H7 (cell line): Measurements from ENCODE around the gene SAMD8. TPM values are rescaled to one million over a fixed set of nuclear protein-coding genes. Genes with fewer than 3 reads are reported as not detected.
"Not testable (repeated sequence)": the region's sequence is repeated elsewhere in the genome, so short reads cannot be mapped to it uniquely, and the experiment has no call there.

Experiments used
- DNase-seq: peaks from one replicate; pipeline ENCODE4 v3.0.0; 2012
- H3K27me3 ChIP-seq: 2 replicates; pipeline ENCODE4 v1.6.0; 2011; ENCODE audit warnings: mild to moderate bottlenecking, low read length; ENCODE audit not compliant: control insufficient read depth, insufficient read depth
- H3K36me3 ChIP-seq: replicated peaks from 2 replicates; pipeline ENCODE4 v1.5.1; 2011; ENCODE audit warnings: low read length; ENCODE audit not compliant: control insufficient read depth, insufficient read depth
- H3K4me3 ChIP-seq: 2 replicates; pipeline ENCODE4 v1.5.1; 2011; ENCODE audit warnings: low read depth, mild to moderate bottlenecking, control low read depth, low read length, moderate library complexity; ENCODE audit not compliant: insufficient read depth
- total RNA-seq: library from RNA; depleted of rRNA; stranded (reverse); fragments of >200 nt; shearing (Covaris generic); gene quantifications from 2 replicates; pipeline ENCODE4 v1.2.3, GENCODE V29; 2014

SAMD8 gene
- total RNA-seq, 1 experiment from 2014 or later, result 13.2 TPM

DNA sequence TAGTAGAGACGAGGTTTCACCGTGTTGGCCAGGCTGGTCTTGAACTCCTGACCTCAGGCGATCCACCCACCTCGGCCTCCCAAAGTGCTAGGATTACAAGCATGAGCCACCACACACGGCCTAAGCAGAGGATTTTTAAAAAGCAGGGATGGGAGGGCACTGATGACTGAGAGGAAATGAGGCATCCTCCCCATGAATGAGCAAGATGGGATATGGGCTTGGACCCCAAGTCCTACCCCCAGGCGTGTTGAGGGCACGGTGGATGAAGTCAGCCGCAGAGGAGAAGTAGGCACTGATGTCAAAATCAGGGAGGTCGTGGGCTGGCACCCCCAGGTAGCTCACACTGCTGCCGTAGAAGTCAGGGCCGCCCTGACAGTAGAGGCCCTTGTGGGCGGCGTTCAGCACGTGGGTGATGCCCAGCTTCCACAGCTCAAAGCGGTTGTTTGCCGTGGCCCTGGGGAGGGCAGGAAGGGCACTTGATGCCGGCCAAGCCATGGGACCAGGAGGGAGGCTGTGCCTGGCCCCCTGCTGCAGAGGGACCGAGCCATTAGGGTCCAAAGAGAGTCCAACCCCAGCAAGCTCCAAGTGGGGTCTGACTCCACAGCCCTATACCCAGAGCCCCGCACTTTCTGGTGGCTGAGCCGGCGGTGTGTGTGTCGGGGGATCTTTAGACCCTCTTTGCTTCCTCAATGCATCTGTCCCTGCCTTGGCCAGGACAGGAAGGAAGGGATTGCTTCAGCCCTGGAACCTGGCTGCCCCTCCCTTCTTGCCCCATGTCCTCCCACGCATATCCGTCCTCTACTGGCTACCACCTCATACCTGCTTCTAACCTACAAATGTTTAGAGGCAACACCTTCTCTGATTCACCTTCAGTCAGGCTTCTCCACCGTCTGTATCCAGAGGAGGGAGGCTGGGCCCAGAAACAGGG, 3.4 kb upstream of the SAMD8 start:
- no peak overlapping the region for H3K4me3 ChIP-seq
- DNase-seq, result peak; percentile 29
- no peaks in the 10 kb centered on the region for H3K27me3 ChIP-seq
- no peaks in the 10 kb centered on the region for H3K36me3 ChIP-seq

DNA sequence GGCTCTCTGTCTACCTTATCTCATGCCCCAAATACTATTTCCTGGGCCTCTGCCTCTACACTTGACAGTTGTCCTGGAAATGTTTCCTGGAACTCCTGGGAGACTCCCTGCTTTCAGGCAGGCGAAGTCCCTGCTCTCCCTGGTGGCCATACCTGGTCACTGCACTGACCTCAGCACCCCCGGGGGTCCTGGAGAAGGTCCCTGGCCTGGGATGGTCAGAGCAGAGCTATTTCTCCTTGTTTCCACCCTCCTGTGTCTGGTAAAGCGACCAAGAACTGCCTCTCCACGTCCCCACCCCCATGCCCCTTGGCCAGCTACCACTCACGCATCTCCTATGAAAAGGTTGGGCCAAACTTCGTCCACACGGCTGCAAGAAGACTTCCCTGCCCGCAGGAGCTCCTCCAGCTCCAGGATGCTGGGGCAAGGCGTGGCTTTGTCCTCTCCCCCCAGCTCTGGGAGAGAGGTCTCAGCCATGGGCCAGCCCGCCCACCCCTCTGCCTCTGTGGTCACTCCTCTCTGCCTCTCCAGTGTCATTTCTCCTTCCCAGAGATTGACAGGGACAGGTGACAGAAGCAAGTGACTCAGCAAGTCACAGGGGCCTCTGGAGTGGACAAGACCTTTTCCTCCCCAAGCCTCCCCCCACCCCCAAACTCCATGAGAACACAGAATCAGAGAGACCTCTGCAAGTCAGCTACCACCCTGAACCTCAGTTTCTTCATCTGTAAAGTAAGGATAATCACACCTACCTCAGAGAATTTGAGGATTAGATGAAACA, 2.6 kb upstream of the SAMD8 start:
- Histone ChIP-seq H3K4me3 (no peak overlapping the region), H3K36me3 (no peaks in the 10 kb centered on the region), H3K27me3 (no peaks in the 10 kb centered on the region)
- peak; percentile 92 for DNase-seq

DNA sequence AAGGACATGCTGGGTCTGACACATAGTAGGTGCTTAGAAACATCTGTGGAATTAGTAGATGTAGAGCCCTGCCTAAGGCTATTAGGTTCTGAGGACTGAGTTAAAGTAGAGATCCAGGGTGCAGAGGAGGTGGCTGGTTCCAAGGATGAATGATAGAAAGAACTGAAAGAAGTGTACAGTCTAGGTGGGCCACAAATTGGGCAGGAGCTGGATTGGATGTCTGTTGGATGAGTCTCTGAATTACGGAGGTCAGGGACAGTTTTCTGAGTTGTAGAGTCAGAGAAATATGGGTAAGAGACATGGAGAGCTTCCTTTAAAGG, 2.0 kb upstream of the SAMD8 start:
- Histone ChIP-seq H3K36me3 (no peaks in the 10 kb centered on the region), H3K27me3 (no peaks in the 10 kb centered on the region)
- DNase-seq, result no peak

DNA sequence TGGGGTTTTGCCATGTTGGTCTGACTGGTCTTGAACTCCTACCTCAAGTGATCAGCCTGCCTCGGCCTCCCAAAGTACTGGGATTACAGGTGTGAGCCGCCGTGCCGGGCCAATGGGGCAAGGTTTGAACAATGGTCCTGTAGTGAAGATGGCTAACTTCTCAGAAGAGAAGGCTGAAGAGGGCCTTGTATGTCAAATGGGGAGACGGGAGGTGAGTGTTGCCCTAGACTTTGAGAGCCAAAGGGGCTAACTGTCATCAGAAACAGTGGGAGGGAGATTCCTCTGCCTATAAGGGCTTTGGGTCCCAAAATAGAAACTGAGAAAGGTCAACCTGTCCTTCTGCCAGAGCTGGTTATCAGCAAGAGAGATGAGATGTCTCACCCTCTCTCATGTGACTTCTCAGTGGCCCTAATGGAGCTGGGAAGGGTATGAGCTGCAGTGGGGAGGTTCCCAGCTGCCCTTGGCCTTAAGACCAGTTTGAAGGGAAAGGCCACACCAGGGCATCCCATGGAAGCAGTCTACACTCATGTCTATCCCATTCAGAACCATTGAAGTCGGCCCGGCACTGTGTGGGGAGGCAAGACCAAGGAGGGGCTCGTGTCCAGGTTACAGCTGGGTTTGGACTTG, 1.3 kb upstream of the SAMD8 start:
- Histone ChIP-seq H3K36me3 (no peaks in the 10 kb centered on the region), H3K27me3 (no peaks in the 10 kb centered on the region), H3K4me3 (no peak overlapping the region)
- peak; percentile 17 for DNase-seq

More for the DNA sequence above, 2.0 kb upstream of the SAMD8 start:
- H3K4me3 ChIP-seq, result no peak overlapping the region

DNA sequence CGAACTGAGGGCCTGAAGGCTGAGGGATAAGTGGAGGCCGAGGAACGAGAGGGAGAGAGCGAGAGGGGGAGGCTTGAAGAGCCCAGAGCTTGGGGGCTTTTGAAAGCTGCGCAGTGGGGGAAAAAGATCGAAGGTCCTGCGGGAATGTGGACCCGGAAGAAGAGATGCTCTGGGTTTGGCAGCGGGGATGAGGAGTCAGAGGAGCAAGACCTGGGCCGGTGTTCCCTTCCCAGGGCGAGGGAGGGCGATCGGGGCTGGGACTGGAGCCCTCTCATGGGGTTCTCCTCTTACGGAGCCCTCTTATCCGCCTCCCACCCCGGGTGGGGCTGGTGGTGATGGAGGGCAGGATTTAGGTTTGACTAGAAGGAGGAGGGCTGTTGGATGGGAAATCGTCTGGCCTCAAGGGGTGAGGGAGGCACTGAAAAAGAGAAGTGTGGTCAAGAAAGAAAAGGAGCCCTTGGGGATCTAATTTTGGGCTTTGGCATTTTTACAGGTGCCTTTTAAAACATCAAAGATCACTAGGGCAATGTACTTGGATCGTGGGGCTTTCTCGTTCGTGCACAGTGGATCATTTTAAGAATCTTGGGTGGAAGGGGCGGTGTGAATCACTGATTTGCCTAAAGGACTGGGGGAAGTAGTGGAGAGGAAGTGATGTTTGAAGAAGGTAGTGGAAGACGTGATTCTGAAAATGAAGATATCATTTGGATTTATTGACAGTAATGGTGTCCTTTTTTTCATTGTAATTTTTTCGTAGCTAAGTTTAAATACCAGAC, 637 bp downstream of the SAMD8 start:
- H3K36me3 ChIP-seq, result no peaks in the 10 kb centered on the region
- DNase-seq, result peak; percentile 83
- H3K4me3 ChIP-seq, result peak overlapping the region; percentile 87
- H3K27me3 ChIP-seq, result no peaks in the 10 kb centered on the region

DNA sequence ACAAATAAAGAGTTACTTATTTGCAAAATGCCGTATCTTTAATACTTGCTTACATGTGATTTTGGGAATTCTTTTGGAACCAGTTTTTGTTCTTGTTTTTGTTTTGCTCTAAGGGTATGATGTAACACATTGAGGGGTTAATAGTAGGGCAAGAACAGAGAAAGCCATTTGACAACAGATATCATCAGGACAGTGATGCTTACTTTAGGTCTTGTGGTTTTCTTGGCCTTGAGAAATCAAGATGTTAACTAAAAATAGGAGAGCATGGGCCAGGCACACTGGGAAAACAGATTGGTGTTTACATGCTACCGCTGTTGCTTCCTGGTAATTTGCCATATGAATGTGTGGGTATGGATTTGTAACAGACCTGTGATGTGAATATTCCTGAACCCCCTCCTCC, 3.7 kb downstream of the SAMD8 start:
- no peaks in the 10 kb centered on the region for H3K36me3 ChIP-seq
- no peak overlapping the region for H3K4me3 ChIP-seq
- no peaks in the 10 kb centered on the region for H3K27me3 ChIP-seq
- no peak for DNase-seq

DNA sequence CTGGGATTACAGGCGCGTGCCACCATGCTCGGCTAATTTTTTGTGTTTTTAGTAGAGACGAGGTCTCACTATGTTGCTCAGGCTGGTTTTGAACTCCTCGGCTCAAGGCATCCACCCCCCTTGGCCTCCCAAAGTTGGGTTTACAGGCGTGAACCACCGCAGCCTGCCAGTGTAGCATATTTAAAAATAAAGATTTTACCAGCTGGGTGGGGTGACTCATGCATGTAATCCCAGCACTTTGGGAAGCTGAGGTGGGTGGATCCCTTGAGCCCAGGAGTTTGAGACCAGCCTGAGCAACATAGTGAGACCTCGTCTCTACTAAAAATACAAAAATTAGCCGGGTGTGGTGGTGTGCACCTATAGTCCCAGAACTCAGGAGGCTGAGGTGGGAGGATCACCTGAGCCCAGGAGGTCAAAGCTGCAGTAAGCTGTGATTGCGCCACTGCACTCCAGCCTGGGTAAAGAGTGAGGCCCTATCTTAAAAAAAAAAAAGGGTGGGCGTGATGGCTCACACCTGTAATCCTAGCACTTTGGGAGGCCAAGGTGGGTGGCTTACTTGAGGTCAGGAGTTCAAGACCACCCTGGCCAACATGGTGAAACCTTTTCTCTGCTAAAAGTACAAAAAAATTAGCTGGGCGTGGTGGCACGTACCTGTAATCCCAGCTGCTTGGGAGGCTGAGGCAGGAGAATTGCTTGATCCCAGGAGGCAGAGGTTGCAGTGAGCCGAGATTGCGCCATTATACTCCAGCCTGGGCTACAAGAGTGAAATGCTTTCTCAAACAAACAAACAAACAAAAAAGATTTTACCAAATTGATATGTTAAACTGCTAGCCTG, 5.7 kb downstream of the SAMD8 start:
- H3K4me3 ChIP-seq, DNase-seq, H3K27me3 ChIP-seq, H3K36me3 ChIP-seq: not testable (repeated sequence)

DNA sequence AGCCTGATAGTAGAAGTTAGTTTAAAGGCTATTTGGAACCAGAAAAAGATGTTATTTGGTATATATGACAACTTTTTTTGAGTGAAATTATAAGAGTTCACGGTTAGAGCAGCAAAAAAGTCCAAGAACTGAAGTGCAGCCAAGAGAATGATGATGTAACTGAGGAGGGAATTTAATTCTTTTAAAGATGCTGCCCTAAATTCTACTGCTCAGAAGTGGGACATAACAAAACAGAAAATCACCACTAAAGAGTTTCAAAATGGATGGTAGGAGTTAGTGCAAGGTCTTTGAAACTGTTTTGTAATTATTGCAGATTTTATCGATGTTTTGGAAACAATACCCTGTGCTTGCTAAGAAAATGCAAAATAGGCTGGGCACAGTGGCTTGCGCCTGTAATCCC, 6.5 kb downstream of the SAMD8 start:
- no peaks in the 10 kb centered on the region for H3K36me3 ChIP-seq
- H3K27me3 ChIP-seq, result no peaks in the 10 kb centered on the region
- no peak for DNase-seq
- H3K4me3 ChIP-seq, result no peak overlapping the region

DNA sequence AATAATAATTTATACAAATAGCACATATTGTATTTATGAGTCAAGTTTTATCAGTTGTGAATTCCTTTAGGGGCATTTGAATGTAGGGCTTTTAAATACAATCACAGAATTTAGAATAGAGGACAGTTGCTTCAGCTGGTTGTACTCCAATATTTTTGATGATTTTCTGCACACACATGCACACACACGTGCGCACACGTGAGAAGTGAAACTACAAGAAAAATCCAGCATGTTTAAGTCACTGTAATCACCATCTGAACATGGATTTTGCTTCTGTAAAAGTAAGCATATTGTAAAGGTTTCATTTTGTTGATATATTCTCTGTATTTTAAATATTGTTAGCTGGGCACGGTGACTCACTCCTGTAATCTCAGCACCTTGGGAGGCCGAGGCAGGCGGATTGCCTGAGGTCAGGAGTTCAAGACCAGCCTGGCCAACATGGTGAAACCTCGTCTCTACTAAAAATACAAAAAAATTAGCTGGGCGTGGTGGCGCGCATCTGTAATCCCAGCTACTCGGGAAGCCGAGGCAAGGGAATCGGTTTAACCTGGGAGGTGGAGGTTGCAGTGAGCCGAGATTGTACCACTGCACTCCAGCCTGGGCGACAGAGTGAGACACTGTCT, 8.1 kb downstream of the SAMD8 start:
- H3K4me3 ChIP-seq, H3K36me3 ChIP-seq, DNase-seq, H3K27me3 ChIP-seq: not testable (repeated sequence)

DNA sequence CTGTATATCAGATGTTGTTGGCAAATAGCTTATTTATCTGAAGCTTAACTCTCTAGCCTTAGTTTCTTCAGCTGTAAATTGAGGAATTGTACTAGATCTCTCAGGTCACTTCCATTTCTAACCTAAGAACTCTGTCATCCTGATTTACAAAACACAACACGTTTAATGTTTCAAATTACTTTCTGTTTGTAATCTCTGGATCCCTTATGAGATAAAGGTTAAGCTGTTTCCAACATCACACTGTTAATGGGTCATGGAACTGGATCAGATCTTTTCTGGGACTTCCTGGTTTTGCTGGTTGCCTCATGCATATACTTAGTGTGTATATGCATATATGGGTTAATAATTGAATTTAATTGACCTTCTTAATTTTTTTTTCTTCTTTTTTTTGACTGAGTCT, 9.9 kb downstream of the SAMD8 start:
- Histone ChIP-seq H3K4me3 (no peak overlapping the region), H3K36me3 (no peaks in the 10 kb centered on the region), H3K27me3 (no peaks in the 10 kb centered on the region)
- no peak for DNase-seq

DNA sequence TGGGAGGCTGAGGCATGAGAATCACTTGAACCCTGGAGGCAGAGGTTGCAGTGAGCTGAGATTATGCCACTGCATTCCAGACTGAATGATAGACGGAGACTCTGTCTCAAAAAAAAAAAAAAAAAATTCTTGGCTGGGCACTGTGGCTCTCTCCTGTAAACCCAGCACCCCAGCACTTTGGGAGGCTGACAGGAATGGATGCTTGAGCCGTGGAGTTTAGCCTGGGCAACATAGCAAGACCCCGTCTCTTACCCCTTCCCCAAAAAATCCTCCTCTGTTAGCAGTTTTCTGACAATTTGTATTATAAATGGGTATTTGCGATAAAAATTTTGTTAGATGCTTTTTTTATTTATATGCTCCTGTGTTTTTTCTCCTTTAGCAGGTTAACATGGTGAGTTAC, 11.0 kb downstream of the SAMD8 start:
- Histone ChIP-seq H3K27me3 (no peaks in the 10 kb centered on the region), H3K4me3 (no peak overlapping the region), H3K36me3 (no peaks in the 10 kb centered on the region)
- DNase-seq, result no peak

DNA sequence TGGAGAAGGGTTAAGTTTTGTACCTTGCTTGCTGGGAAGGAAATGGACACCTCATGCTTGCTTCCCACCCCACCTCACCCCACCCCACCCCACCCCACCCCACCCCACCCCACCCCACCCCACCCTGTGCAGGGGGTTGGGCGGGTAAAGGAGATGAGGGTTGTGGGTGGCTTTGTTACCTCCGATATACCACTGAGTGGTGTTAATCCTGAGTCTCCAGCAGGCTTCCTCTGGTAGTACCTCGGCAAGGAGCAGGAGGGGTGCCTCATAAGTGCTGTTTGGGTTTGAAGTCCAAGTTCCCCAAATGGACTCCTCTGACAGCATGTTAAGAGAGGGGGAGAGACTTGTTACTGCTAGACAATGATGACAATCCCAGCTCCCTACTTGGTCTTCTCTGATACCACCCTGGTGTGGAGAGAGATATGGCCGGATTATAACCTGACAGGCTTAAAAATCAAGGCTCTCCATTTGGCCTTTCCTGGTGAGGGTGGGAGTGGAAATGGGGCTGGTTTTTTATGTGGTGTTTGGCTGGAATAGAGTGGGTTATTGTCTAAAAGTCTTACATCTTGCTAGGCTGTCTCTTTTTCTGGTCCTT, 11.7 kb downstream of the SAMD8 start:
- Histone ChIP-seq H3K36me3 (no peaks in the 10 kb centered on the region), H3K27me3 (no peaks in the 10 kb centered on the region), H3K4me3 (no peak overlapping the region)
- no peak for DNase-seq

DNA sequence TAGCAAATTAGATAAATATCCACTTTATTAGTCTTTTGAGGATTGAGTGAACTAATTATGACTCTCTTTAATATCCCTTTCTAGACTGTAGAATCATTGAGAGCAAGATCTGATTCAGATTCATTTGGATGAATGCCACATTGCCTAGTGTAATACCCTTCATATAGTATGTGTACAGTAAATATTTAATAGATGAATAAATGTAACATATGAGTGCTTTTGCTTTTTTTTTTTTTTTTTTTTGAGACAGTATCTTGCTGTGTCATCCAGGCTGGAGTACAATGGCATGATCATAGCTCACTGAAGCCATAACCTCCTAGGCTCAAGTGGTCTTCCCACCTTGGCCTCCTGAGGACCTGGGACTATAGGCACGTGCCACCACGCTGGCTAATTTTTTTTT, 14.8 kb downstream of the SAMD8 start:
- no peak for DNase-seq
- H3K27me3 ChIP-seq, result no peaks in the 10 kb centered on the region
- H3K4me3 ChIP-seq, result no peak overlapping the region

More for the DNA sequence above, 14.8 kb downstream of the SAMD8 start:
- H3K36me3 ChIP-seq, result no peaks in the 10 kb centered on the region
